Stomach (tissue), 4 donors: ENCODE measurements around the gene CCR3.

Experiments used
- POLR2A ChIP-seq, 4 donors: fragments of 450-650 bp; IDR thresholded peaks; one replicate each; pipeline ENCODE4 v1.6.1; 2016; ENCODE audit warnings: antibody characterized with exemption in 4 of 4, control low read depth in 2 of 4, mild to moderate bottlenecking in 1 of 4, moderate library complexity in 1 of 4
- TF ChIP-seq, protein P1 (sequence below), 7 experiments: fragments of 450-650 bp in 4 of 7; fragments of 200-600 bp in 3 of 7; sonication (generic) in 3 of 7; IDR thresholded peaks; one replicate each; pipeline ENCODE4 v1.5.1; 2016 to 2019; ENCODE audit warnings: antibody characterized with exemption in 7 of 7, control low read depth in 2 of 7, mild to moderate bottlenecking in 1 of 7

DNA sequence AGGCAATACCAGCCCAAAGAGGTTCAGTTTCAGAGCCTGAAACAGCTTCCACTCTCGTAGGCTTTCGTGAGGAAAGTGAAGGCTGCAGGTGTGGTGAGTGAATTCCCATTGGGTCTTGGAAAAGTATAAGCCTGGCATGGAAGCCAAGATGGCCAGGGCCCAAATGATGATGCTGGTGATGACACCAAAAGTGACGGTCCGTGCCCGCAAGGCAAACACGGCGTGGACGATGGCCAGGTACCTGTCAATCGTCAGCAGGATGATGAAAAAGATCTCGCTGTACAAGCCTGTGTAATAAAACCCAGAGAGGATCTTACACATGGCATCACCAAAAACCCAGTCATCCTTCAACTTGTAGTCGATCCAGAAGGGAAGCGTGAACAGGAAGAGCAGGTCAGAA lies 38.6 kb upstream of the CCR3 start:
- TF ChIP-seq, protein P1, sequence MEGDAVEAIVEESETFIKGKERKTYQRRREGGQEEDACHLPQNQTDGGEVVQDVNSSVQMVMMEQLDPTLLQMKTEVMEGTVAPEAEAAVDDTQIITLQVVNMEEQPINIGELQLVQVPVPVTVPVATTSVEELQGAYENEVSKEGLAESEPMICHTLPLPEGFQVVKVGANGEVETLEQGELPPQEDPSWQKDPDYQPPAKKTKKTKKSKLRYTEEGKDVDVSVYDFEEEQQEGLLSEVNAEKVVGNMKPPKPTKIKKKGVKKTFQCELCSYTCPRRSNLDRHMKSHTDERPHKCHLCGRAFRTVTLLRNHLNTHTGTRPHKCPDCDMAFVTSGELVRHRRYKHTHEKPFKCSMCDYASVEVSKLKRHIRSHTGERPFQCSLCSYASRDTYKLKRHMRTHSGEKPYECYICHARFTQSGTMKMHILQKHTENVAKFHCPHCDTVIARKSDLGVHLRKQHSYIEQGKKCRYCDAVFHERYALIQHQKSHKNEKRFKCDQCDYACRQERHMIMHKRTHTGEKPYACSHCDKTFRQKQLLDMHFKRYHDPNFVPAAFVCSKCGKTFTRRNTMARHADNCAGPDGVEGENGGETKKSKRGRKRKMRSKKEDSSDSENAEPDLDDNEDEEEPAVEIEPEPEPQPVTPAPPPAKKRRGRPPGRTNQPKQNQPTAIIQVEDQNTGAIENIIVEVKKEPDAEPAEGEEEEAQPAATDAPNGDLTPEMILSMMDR (IDR thresholded peaks at IDR 0.05) = no peak
- TF ChIP-seq POLR2A (IDR thresholded peaks at IDR 0.05) = no peak
